GM21825 (cell line): ENCODE data around the gene PDE3A.
"Not testable (repeated sequence)": the region's sequence is repeated elsewhere in the genome, so short reads cannot be mapped to it uniquely, and the experiment has no call there.

ENCODE experiments used
- ATAC-seq: cut with Tn5 transposase; IDR thresholded peaks from one replicate; pipeline ENCODE4 v1.9.1; 2021; ENCODE audit warnings: mild to moderate bottlenecking, moderate library complexity; ENCODE audit not compliant: unreplicated experiment

The PDE3A gene

GRCh38 chr12:20596061-20596460 is 227.7 kb downstream of the PDE3A start:
- no peak for ATAC-seq

- no peak for ATAC-seq
These were observed 231.4 kb downstream of the PDE3A start for GRCh38 chr12:20599757-20600156.

- no peak for ATAC-seq
These were observed 233.4 kb downstream of the PDE3A start for GRCh38 chr12:20601668-20602280.

GRCh38 chr12:20602641-20603391 is 234.5 kb downstream of the PDE3A start:
- no peak for ATAC-seq

- ATAC-seq = no peak
These were observed 236.2 kb downstream of the PDE3A start for GRCh38 chr12:20604408-20605067.

GRCh38 chr12:20615020-20615419 is 246.7 kb downstream of the PDE3A start:
- not testable (repeated sequence) for ATAC-seq

GRCh38 chr12:20616093-20616492 is 247.8 kb downstream of the PDE3A start:
- ATAC-seq = no peak

GRCh38 chr12:20620261-20620660 is 251.9 kb downstream of the PDE3A start:
- no peak for ATAC-seq

GRCh38 chr12:20624718-20625117 is 256.4 kb downstream of the PDE3A start:
- ATAC-seq = no peak

- ATAC-seq = no peak
These were observed 257.2 kb downstream of the PDE3A start for GRCh38 chr12:20625531-20625930.

- no peak for ATAC-seq
These were observed 258.8 kb downstream of the PDE3A start for GRCh38 chr12:20627001-20627588.

- ATAC-seq = no peak
These were observed 260.0 kb downstream of the PDE3A start for GRCh38 chr12:20628226-20628787.

- no peak for ATAC-seq
These were observed 260.7 kb downstream of the PDE3A start for GRCh38 chr12:20628999-20629398.

GRCh38 chr12:20629414-20630156 is 261.2 kb downstream of the PDE3A start:
- ATAC-seq = no peak

- ATAC-seq = no peak
These were observed 263.4 kb downstream of the PDE3A start for GRCh38 chr12:20631711-20632110.

GRCh38 chr12:20641106-20641505 is 272.8 kb downstream of the PDE3A start:
- no peak for ATAC-seq

- ATAC-seq = no peak
These were observed 275.5 kb downstream of the PDE3A start for GRCh38 chr12:20643822-20644221.

- no peak for ATAC-seq
These were observed 278.0 kb downstream of the PDE3A start for GRCh38 chr12:20646239-20646827.

GRCh38 chr12:20653871-20654270 is 285.5 kb downstream of the PDE3A start:
- no peak for ATAC-seq

- no peak for ATAC-seq
These were observed 288.3 kb downstream of the PDE3A start for GRCh38 chr12:20656600-20656999.
